ENCODE measurements around the gene CPNE4. TPM values are rescaled to one million over a fixed set of nuclear protein-coding genes. Genes with fewer than 3 reads are reported as not detected.

The CPNE4 gene
- total and polyA plus RNA-seq, 10 donors: 0.03 to 3.1 (median 0.91) TPM; not detected in 2

DNA sequence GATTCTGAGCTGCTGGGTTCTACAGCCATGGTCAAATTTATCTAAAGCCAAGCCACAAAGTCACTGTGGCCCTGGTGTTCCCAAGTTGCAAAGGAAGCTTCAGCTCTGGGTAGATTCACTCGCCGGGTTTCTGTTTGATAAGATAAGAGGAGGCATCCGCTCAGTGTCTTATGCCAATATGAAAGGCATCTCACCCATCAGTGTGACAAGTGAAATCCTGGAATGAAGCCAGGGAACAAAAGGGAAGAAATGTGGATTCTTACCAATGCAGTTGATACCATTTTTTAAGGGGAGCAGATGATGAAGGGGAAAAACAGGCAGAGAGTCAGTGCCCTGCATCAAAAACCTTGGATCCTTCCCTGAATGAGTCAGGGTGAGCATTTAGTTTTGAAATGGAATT, 2.8 kb upstream of the CPNE4 start:
- intact Hi-C loops (cut with DNase I; ENCODE audit: low total_unique reads): no loop called here
- peaks cover 7 to 86% (median 43%) of the 10 kb centered on the region in 7 donors for H3K27me3 ChIP-seq (replicated peaks in 1 of 7)
- no peak overlapping the region for H3K4me3 ChIP-seq
- no peak overlapping the region for H3K27ac ChIP-seq
- 45 to 82% (median 51%) methylated on average over 3 of the region's 3 CpGs for WGBS, 5 donors
- H3K9me3 ChIP-seq: no peaks in the 10 kb centered on the region
- peaks cover 0 to 17% (median 2%) of the 10 kb centered on the region in 6 donors for H3K4me1 ChIP-seq
- no peaks in the 10 kb centered on the region for H3K36me3 ChIP-seq
- no peak for DNase-seq
- TF ChIP-seq POLR2A (IDR thresholded peaks at IDR 0.05) (no peak), POLR2AphosphoS5 (IDR thresholded peaks at IDR 0.05) (no peak)
- TF ChIP-seq, protein P1, sequence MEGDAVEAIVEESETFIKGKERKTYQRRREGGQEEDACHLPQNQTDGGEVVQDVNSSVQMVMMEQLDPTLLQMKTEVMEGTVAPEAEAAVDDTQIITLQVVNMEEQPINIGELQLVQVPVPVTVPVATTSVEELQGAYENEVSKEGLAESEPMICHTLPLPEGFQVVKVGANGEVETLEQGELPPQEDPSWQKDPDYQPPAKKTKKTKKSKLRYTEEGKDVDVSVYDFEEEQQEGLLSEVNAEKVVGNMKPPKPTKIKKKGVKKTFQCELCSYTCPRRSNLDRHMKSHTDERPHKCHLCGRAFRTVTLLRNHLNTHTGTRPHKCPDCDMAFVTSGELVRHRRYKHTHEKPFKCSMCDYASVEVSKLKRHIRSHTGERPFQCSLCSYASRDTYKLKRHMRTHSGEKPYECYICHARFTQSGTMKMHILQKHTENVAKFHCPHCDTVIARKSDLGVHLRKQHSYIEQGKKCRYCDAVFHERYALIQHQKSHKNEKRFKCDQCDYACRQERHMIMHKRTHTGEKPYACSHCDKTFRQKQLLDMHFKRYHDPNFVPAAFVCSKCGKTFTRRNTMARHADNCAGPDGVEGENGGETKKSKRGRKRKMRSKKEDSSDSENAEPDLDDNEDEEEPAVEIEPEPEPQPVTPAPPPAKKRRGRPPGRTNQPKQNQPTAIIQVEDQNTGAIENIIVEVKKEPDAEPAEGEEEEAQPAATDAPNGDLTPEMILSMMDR (IDR thresholded peaks at IDR 0.05 in 8 of 11, conservative IDR thresholded peaks at IDR 0.05 in 3 of 11): no peak

DNA sequence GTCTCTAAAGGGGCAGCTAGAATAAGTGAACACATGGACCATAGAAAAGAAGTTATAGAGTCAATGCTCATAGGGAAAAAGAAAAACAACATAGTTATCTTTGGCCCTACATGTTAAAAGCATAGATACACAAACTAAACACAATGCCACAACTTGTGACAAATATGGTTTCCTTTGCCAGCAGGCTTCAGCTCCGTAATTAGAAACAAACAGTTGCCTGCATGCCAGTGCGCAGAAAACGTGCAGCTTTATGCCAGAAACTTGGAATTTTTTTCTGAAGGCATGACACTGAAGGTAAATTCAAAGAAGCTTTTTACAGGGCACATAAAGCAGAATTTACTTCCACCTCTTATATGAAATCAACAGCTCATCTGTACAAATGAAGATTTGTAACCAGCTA, 2.2 kb upstream of the CPNE4 start:
- Histone ChIP-seq H3K27ac (no peak overlapping the region), H3K9me3 (no peaks in the 10 kb centered on the region), H3K27me3 (replicated peaks in 1 of 7) (peaks cover 7 to 91% (median 45%) of the 10 kb centered on the region in 7 donors), H3K4me1 (peaks cover 0 to 17% (median 2%) of the 10 kb centered on the region in 6 donors), H3K4me3 (no peak overlapping the region), H3K36me3 (no peaks in the 10 kb centered on the region)
- no peak for TF ChIP-seq POLR2A (IDR thresholded peaks at IDR 0.05)
- TF ChIP-seq, protein P1 (IDR thresholded peaks at IDR 0.05 in 8 of 11, conservative IDR thresholded peaks at IDR 0.05 in 3 of 11): no peak
- TF ChIP-seq POLR2AphosphoS5 (IDR thresholded peaks at IDR 0.05): no peak
- no peak for DNase-seq
- WGBS, 5 donors: 52 to 59% (median 56%) methylated on average over 3 of the region's 3 CpGs
- intact Hi-C loops (cut with DNase I; ENCODE audit: low total_unique reads): no loop called here

DNA sequence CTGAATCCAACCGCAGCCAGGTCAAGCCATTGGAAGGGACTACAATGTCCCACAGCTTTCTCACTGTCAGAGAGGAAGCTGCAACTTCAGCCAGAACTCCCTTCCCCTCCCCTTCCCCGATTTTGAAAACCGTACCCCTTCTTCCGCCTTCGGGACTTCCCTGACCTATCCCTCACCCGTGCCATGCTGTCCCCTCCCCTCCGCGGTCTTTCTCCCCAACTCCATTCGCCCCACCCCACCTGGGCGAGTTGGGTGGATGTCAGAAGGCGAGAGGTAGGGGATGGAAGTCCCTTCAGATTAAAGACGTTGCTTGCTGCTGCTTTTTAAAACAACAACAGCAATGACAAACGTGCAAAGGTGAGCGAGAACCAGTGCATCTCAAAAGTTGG, 723 bp downstream of the CPNE4 start:
- TF ChIP-seq, protein P1 (IDR thresholded peaks at IDR 0.05 in 8 of 11, conservative IDR thresholded peaks at IDR 0.05 in 3 of 11): no peak
- no peak for TF ChIP-seq POLR2AphosphoS5 (IDR thresholded peaks at IDR 0.05)
- no peak for TF ChIP-seq POLR2A (IDR thresholded peaks at IDR 0.05)

DNA sequence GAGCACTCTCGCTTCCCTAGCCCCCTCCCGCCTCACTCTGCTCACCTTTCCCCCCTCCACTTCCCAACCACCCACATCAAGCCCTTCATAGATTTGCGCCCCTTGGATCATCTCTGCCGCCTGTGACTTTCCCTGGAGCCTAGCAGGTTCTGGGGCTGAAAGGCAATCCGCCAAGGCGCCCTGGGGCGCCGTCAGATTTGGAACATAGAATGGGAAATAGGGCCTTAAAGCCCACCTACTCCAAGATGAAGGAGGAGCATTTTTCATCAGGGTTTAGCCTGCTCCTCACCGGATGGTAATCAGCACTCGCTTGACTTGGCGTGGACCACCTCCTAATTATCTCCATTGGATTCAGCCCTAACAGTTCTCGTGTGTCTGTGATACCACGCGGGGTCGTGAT, 1.3 kb downstream of the CPNE4 start:
- H3K27ac ChIP-seq: no peak overlapping the region
- H3K9me3 ChIP-seq: no peaks in the 10 kb centered on the region
- no peaks in the 10 kb centered on the region for H3K36me3 ChIP-seq
- H3K27me3 ChIP-seq (replicated peaks in 1 of 7): peaks cover 7 to 84% (median 50%) of the 10 kb centered on the region in 7 donors
- peak overlapping the region in 1 of 8 donors; percentile 26 for H3K4me3 ChIP-seq
- no peak for DNase-seq
- 10 to 17% (median 13%) methylated on average over 14 to 15 of the region's 15 CpGs for WGBS, 5 donors
- intact Hi-C loops (cut with DNase I; ENCODE audit: low total_unique reads): no loop called here
- TF ChIP-seq POLR2AphosphoS5 (IDR thresholded peaks at IDR 0.05): no peak
- H3K4me1 ChIP-seq: peaks cover 0 to 23% (median 2%) of the 10 kb centered on the region in 6 donors

More for the DNA sequence above, 723 bp downstream of the CPNE4 start:
- Histone ChIP-seq H3K36me3 (no peaks in the 10 kb centered on the region), H3K9me3 (no peaks in the 10 kb centered on the region), H3K4me3 (peak overlapping the region in 4 of 8 donors; percentile 18 to 40 (median 23)), H3K4me1 (peaks cover 0 to 22% (median 2%) of the 10 kb centered on the region in 6 donors), H3K27ac (peak overlapping the region in 1 of 8 donors; percentile 26), H3K27me3 (replicated peaks in 1 of 7) (peaks cover 7 to 87% (median 50%) of the 10 kb centered on the region in 7 donors)
- intact Hi-C loops (cut with DNase I; ENCODE audit: low total_unique reads): no loop called here
- DNase-seq: no peak
- 2% methylated on average over 14 of the region's 14 CpGs for WGBS, 5 donors
